B cell (primary cell): ENCODE measurements around the gene LRRC10. TPM values are rescaled to one million over a fixed set of nuclear protein-coding genes. Genes with fewer than 3 reads are reported as not detected.

Experiments
- ATAC-seq: fragments of 200-7000 bp; cut with Tn5 transposase; one replicate; pipeline ENCODE4 v1.10.0; 2021; ENCODE audit warnings: low read depth, mild to moderate bottlenecking, moderate number of reproducible peaks, moderate library complexity
- CTCF ChIA-PET: fragments of 350-600 bp; sonication (Branson Sonifier 250); formaldehyde crosslinking; loops from one replicate; lab custom pipeline; 2021; ENCODE audit warnings: antibody characterized with exemption, inconsistent platforms; lab: Charles Lee
- POLR2A ChIA-PET: fragments of 350-600 bp; sonication (Branson Sonifier 250); formaldehyde crosslinking; loops from one replicate; lab custom pipeline; 2021; ENCODE audit warnings: antibody characterized with exemption; lab: Charles Lee
- DNase-seq: peaks from one replicate; pipeline ENCODE4 v3.0.0; 2013
- H2AFZ ChIP-seq: 2 replicates; pipeline ENCODE4 v1.6.1; 2012; ENCODE audit warnings: mild to moderate bottlenecking, low read depth, low read length; ENCODE audit not compliant: insufficient read depth, poor library complexity, severe bottlenecking
- H3K27ac ChIP-seq, 2 donors: 1 replicate in 1 of 2; 2 replicates in 1 of 2; pipeline ENCODE4 v1.5.1; 2012 to 2013; ENCODE audit warnings: low read length in 2 of 2, mild to moderate bottlenecking in 2 of 2, moderate library complexity in 1 of 2
- H3K27me3 ChIP-seq, 4 experiments: fragments of 200-600 bp in 1 of 4; sonication (generic) in 1 of 4; replicated peaks in 1 of 4; 1 replicate in 2 of 4; 2 replicates in 2 of 4; pipeline versions ENCODE4 v1.6.1 to v1.7.0; 2013 to 2016; ENCODE audit warnings: low read length in 3 of 4, mild to moderate bottlenecking in 2 of 4, mixed read lengths in 1 of 4, moderate library complexity in 1 of 4; ENCODE audit not compliant: insufficient read depth in 4 of 4, control insufficient read depth in 3 of 4; ENCODE audit errors: control extremely low read depth in 1 of 4
- H3K36me3 ChIP-seq, 2 experiments: replicated peaks in 1 of 2; 1 replicate in 1 of 2; 2 replicates in 1 of 2; pipeline versions ENCODE4 v1.6.1 to v1.7.1; 2013; ENCODE audit warnings: low read length in 1 of 2; ENCODE audit not compliant: insufficient read depth in 2 of 2, control insufficient read depth in 1 of 2; ENCODE audit errors: control extremely low read depth in 1 of 2, extremely low read depth in 1 of 2
- H3K4me1 ChIP-seq, 2 donors: fragments of 200-600 bp in 1 of 2; sonication (generic) in 1 of 2; 1 replicate in 1 of 2; 2 replicates in 1 of 2; pipeline versions ENCODE4 v1.5.1 to v1.6.1; 2013 to 2017; ENCODE audit warnings: low read length in 2 of 2; ENCODE audit not compliant: control insufficient read depth in 2 of 2, insufficient read depth in 2 of 2
- H3K4me2 ChIP-seq: replicated peaks from 2 replicates; pipeline ENCODE3; 2012; ENCODE audit warnings: mild to moderate bottlenecking, low read depth, low read length; ENCODE audit not compliant: poor library complexity, severe bottlenecking
- H3K4me3 ChIP-seq, 5 experiments: fragments of 200-600 bp in 1 of 5; sonication (generic) in 1 of 5; 1 replicate in 3 of 5; 2 replicates in 2 of 5; pipeline versions ENCODE4 v1.5.1 to v1.7.0; 2011 to 2016; ENCODE audit warnings: low read length in 4 of 5, mild to moderate bottlenecking in 4 of 5, low read depth in 2 of 5, control low read depth in 1 of 5, moderate library complexity in 1 of 5; ENCODE audit not compliant: insufficient read depth in 1 of 5; ENCODE audit errors: control extremely low read depth in 1 of 5, extremely low read depth in 1 of 5
- H3K79me2 ChIP-seq: fragments of 200-600 bp; sonication (generic); one replicate; pipeline ENCODE4 v1.6.0; 2016; ENCODE audit warnings: low read length; ENCODE audit not compliant: control insufficient read depth, insufficient read depth
- H3K9ac ChIP-seq: fragments of 200-600 bp; sonication (generic); 2 replicates; pipeline ENCODE4 v1.6.1; 2017; ENCODE audit warnings: mild to moderate bottlenecking, low read length, moderate library complexity
- H3K9me3 ChIP-seq, 3 donors: one replicate each; pipeline versions ENCODE4 v1.6.1 to v1.7.1; 2013; ENCODE audit warnings: low read length in 2 of 3; ENCODE audit not compliant: control insufficient read depth in 2 of 3, insufficient read depth in 1 of 3; ENCODE audit errors: control extremely low read depth in 1 of 3
- H4K20me1 ChIP-seq: 2 replicates; pipeline ENCODE4 v1.6.0; 2012; ENCODE audit warnings: mild to moderate bottlenecking, low read length; ENCODE audit not compliant: insufficient read depth, control insufficient read depth, poor library complexity, severe bottlenecking
- H3K27ac Mint-ChIP-seq: one replicate; pipeline ENCODE4 v1.8.0; 2021; ENCODE audit warnings: mixed read lengths
- H3K27me3 Mint-ChIP-seq: one replicate; pipeline ENCODE4 v1.8.0; 2021; ENCODE audit warnings: mixed read lengths
- H3K4me1 Mint-ChIP-seq: one replicate; pipeline ENCODE4 v1.8.0; 2021; ENCODE audit warnings: mixed read lengths
- H3K4me3 Mint-ChIP-seq: one replicate; pipeline ENCODE4 v1.8.0; 2021; ENCODE audit warnings: mixed read lengths
- H3K9me3 Mint-ChIP-seq: one replicate; pipeline ENCODE4 v1.8.0; 2022; ENCODE audit warnings: mixed read lengths; ENCODE audit not compliant: insufficient read depth
- EZH2 ChIP-seq: IDR thresholded peaks from 2 replicates; pipeline ENCODE4 v1.6.1; 2012; ENCODE audit warnings: borderline replicate concordance, low read depth, mild to moderate bottlenecking, moderate library complexity, low read length; ENCODE audit not compliant: insufficient read depth, poor library complexity, severe bottlenecking
- WGBS: methylation state at CpG from one replicate; pipeline ENCODE4 v1.1.5; 2013; ENCODE audit warnings: missing lambda C conversion rate; ENCODE audit not compliant: insufficient coverage; 5-methylcytosine and 5-hydroxymethylcytosine counted together
- intact Hi-C: fragments of 100-400 bp; cut with micrococcal nuclease; formaldehyde crosslinking; loops from one replicate; pipeline ENCODE4 v1.10.0; 2022
- polyA plus RNA-seq: library from polyadenylated mRNA; depleted of rRNA; stranded (reverse); fragments of >200 nt; gene quantifications from 2 replicates; pipeline ENCODE4 v1.2.3, GENCODE V29; 2012
- total RNA-seq, 2 donors: library from RNA; stranded (reverse); fragments of 120-200 nt in 1 of 2; gene quantifications; 1 replicate in 1 of 2; 2 replicates in 1 of 2; pipeline versions ENCODE4 v1.2.3 to v1.2.4, GENCODE V29; 2013 to 2022
- TF ChIP-seq, protein P1 (sequence below): fragments of 200-600 bp; IDR thresholded peaks from one replicate; pipeline ENCODE4 v1.8.0; 2022; ENCODE audit warnings: antibody characterized with exemption, mild to moderate bottlenecking

LRRC10 gene
- total and polyA plus RNA-seq, 2 donors (not counting 1 experiment from before 2014, with no cell fraction given): not detected

DNA sequence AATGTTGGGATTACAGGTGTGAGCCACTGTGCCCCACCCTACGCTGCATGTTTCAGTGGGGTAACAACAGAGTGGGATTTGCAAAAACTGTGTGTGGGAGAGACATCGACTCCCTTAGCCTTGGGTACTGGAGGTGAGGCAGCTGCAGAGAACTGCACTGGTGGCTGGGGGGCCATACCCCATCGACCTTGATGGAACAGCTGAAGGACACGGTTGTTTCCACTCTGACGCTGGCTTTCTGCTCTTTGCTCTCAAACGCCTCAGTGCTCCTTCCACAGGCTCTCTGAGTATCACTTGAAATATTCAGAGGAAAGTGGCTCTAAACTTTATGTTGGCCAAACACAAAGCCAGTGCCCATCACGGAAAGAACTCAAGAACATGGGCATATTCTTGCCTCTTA, 30.8 kb upstream of the LRRC10 start:
- no peak for DNase-seq
- H3K4me1 Mint-ChIP-seq: no peaks in the 10 kb centered on the region
- no peaks in the 10 kb centered on the region for H3K27me3 ChIP-seq
- H3K4me3 Mint-ChIP-seq: no peak overlapping the region
- no peak overlapping the region for H2AFZ ChIP-seq
- H3K79me2 ChIP-seq: no peaks in the 10 kb centered on the region
- no peaks in the 10 kb centered on the region for H3K27me3 Mint-ChIP-seq
- H3K4me1 ChIP-seq: no peaks in the 10 kb centered on the region
- ATAC-seq: no peak
- H3K4me3 ChIP-seq: no peak overlapping the region
- H3K9me3 Mint-ChIP-seq: no peaks in the 10 kb centered on the region
- H3K9ac ChIP-seq: no peak overlapping the region
- no peak for TF ChIP-seq EZH2
- TF ChIP-seq, protein P1, sequence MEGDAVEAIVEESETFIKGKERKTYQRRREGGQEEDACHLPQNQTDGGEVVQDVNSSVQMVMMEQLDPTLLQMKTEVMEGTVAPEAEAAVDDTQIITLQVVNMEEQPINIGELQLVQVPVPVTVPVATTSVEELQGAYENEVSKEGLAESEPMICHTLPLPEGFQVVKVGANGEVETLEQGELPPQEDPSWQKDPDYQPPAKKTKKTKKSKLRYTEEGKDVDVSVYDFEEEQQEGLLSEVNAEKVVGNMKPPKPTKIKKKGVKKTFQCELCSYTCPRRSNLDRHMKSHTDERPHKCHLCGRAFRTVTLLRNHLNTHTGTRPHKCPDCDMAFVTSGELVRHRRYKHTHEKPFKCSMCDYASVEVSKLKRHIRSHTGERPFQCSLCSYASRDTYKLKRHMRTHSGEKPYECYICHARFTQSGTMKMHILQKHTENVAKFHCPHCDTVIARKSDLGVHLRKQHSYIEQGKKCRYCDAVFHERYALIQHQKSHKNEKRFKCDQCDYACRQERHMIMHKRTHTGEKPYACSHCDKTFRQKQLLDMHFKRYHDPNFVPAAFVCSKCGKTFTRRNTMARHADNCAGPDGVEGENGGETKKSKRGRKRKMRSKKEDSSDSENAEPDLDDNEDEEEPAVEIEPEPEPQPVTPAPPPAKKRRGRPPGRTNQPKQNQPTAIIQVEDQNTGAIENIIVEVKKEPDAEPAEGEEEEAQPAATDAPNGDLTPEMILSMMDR: no peak
- H3K27ac ChIP-seq: no peak overlapping the region
- intact Hi-C loops: no loop called here
- ChIA-PET CTCF (interaction anchor here (3.0 to 4.5 kb wide), 4 partner anchors 10 to 486 kb away, joined by 17 to 56 read pairs (median 27); no protein-coding TSS in a partner anchor), POLR2A (no interaction called here)
- no peaks in the 10 kb centered on the region for H3K36me3 ChIP-seq
- no peaks in the 10 kb centered on the region for H3K9me3 ChIP-seq
- WGBS: 92% methylated on average over 7 of the region's 7 CpGs
- H4K20me1 ChIP-seq: no peaks in the 10 kb centered on the region
- no peak overlapping the region for H3K4me2 ChIP-seq
- H3K27ac Mint-ChIP-seq: no peak overlapping the region

DNA sequence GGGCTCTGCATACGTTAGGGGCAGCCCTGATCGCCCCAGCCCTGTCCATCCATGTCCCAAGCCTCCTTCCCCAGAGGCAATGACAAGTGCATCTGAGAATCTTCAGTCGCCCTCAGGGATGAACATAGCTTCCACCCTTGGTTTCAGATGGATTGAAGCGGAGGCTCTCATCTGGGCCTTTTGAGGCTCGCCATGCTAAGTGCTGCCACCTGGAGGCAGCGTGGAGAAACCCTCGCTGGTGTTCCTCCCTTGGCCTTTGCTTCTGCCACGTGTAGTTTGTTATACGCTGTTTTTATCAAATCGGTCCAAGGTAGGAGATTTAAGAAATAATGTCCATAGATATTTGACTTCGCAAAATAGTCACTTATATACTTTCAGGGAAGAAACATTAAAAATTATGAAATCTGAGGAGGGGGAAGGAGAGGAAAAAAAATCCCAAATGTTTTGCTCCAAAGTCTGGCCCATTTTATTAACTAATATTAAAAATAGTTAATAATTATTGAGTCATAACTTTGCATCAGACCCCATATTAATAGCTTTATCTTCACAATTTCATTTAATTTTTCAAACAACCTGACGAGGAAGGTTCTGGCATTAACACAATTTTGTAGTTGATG, 28.8 kb upstream of the LRRC10 start:
- Histone ChIP-seq H4K20me1 (no peaks in the 10 kb centered on the region), H3K79me2 (no peaks in the 10 kb centered on the region), H3K9ac (no peak overlapping the region), H3K4me2 (no peak overlapping the region), H3K27me3 (no peaks in the 10 kb centered on the region), H3K36me3 (no peaks in the 10 kb centered on the region), H2AFZ (no peak overlapping the region), H3K4me3 (no peak overlapping the region), H3K4me1 (no peaks in the 10 kb centered on the region), H3K27ac (no peak overlapping the region), H3K9me3 (no peaks in the 10 kb centered on the region)
- no peaks in the 10 kb centered on the region for H3K4me1 Mint-ChIP-seq
- ATAC-seq: peak; percentile 67
- ChIA-PET POLR2A (interaction anchor here (0.7 kb wide), 1 partner anchor 16 kb away, joined by 3 read pairs; no protein-coding TSS in a partner anchor), CTCF (interaction anchor here (0.7 to 4.5 kb wide), 17 partner anchors 8 to 484 kb away, joined by 3 to 56 read pairs (median 5); no protein-coding TSS in a partner anchor)
- WGBS: 38% methylated on average over 7 of the region's 12 CpGs
- no peak for TF ChIP-seq EZH2
- TF ChIP-seq, protein P1: peak; percentile 91
- no peaks in the 10 kb centered on the region for H3K9me3 Mint-ChIP-seq
- no peak overlapping the region for H3K27ac Mint-ChIP-seq
- intact Hi-C loops: loop anchor here (1.0 kb wide), 2 partner anchors 282 to 348 kb away; no protein-coding TSS in a partner anchor
- no peak overlapping the region for H3K4me3 Mint-ChIP-seq
- no peaks in the 10 kb centered on the region for H3K27me3 Mint-ChIP-seq
- DNase-seq: peak; percentile 69
